ENCODE results near the gene SLC13A5.
"Not testable (repeated sequence)": the region's sequence is repeated elsewhere in the genome, so short reads cannot be mapped to it uniquely, and the experiment has no call there.

The SLC13A5 gene

GRCh38 chr17:6713130-6713917, at the start of gene SLC13A5:
Gene SLC13A5, minus strand, starts transcription at chr17:6713369. Its CDS starts 36 bp downstream, at chr17:6713333.
- FAIRE-seq: no peak

GRCh38 chr17:6761779-6762178, 48.6 kb upstream of the SLC13A5 start:
- no peak for FAIRE-seq

GRCh38 chr17:6757747-6758146, 44.6 kb upstream of the SLC13A5 start:
- no peak for FAIRE-seq

- FAIRE-seq: no peak
These were observed 43.4 kb upstream of the SLC13A5 start for GRCh38 chr17:6756425-6757031.

GRCh38 chr17:6755731-6756184, 42.6 kb upstream of the SLC13A5 start, which contains the start of gene XAF1:
Gene XAF1, plus strand, starts transcription at chr17:6756046. Its CDS starts 33 bp downstream, at chr17:6756079.
- FAIRE-seq: peak; percentile 47

- FAIRE-seq: no peak
These were observed 42.1 kb upstream of the SLC13A5 start for GRCh38 chr17:6755281-6755680.

GRCh38 chr17:6753546-6753945, 40.4 kb upstream of the SLC13A5 start:
- FAIRE-seq: no peak

DNA sequence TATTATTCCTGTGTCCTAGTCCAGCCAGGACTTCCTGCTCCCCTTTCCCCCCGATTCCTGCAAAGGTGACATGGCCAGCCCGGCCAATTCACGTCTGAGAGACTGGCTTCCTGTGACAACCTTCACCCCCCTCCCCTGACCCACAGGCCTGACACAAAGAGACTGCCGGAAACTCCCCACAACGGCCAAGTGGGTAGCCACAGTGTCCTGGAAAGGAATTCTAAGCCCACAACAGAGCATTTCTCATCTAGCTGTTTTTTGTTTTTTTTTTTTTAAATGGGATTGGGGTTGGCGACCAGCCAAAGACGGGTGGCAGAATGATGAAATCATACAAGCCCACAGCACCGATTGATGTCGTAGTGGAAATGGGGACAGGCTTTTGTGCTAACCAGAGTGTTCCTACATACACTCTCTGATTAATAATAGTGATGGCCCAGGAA, 39.9 kb upstream of the SLC13A5 start:
- FAIRE-seq: no peak

- FAIRE-seq: no peak
These were observed 39.1 kb upstream of the SLC13A5 start for GRCh38 chr17:6752068-6752909.

- FAIRE-seq: no peak
These were observed 36.4 kb upstream of the SLC13A5 start for GRCh38 chr17:6749519-6749918.

GRCh38 chr17:6748617-6749016, 35.4 kb upstream of the SLC13A5 start:
- no peak for FAIRE-seq

GRCh38 chr17:6746665-6747064, 33.5 kb upstream of the SLC13A5 start:
- not testable (repeated sequence) for FAIRE-seq

DNA sequence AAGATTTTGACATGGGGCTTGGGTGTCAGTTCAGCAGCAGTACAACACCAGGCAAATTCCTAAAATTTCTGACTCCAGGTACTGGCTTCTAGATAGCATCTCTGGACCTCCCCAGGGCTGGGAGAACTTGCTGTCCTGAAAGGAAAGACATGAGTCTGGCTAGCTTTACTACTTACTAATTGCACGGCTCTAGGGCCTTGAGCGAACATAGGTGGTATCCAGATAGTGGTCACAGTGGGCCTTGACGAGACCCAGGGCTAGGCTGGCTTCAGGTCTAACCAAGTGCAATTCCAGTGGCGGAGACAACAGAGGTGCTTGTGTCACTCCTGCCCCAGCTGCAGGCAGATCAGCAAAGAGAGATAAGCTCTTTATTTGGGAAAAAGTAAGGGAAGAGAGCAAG, 16.4 kb upstream of the SLC13A5 start:
- FAIRE-seq: no peak

DNA sequence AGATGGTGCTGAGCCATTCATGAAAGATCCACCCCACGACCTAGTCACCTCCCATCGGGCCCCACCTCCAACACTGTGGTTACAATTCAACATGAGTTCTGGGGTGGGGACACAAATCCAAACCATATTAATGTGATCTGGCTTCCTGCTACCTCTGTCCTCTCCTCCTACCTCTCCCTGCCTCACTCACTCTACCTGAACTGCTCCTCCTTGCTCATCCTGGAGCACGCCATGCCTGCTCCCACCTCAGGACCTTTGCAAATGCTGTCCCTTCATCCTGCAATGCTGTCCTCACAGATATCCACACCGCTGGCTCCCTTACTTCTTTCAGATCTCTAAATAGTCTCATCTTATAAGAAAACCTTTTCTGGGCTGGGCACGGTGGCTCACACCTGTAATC, 10.8 kb upstream of the SLC13A5 start:
- no peak for FAIRE-seq

DNA sequence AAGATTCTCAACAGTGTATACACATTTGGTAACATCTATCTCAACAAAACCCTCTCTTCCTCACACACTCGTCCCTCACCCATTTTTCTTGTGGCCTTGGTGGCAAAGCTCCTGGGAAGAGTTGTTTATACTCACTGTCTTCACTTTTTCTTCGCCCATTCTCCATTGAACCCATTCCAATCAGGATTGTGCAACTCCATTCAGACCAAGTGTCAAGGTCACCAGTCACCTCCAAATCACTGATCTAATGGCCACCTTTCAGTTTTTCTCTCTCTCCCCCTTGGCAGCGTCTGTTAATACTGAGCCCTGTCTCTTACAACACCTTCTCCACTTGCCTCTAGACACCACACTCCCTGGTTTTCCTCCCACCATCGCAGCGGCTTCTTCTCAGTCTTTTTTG, 8.6 kb upstream of the SLC13A5 start:
- no peak for FAIRE-seq

DNA sequence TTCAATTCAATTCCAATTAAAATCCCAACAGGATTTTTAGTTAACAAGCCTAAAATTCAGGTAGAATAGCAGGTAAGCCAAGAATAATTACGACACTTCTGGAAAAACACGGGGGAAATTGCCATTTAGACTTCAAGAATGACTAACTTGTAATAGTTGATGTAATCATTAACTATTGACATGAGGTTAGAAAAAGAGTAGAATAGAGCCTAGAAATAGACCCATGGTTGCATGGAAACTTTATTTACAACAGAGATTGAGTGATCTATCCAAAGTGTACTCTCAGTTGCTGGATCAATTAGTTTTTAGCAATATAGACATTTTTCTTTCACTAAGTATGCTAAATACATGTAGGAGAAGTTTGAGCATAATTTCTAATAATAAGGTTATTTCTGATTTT, 3.6 kb upstream of the SLC13A5 start:
- FAIRE-seq: no peak

DNA sequence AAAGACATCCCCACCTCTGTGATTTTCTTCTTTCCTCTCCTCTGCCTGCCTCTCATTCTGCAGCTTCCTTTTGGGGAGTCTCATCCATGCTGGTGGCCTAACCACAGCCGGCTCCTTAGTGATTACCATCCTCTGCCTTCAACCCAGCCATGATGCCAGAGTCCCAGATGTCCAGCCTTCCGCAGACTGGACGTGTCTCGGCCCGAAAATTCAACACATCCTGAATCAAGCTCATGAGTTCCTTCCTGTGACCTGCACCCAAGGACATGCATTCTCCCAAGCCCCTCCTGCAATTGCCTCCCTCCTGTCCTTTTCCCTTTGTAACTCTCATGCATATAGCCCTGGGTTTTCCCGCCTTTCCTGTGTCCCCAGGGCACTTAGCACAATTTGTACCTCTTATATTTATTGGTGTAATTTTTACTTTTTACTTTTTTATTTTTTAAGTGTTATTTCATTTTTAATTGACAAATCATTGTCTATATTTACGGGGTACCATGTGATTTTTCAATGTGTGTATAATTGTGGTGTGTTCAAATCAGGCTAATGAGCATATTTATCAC, 1.2 kb upstream of the SLC13A5 start:
- FAIRE-seq: no peak

DNA sequence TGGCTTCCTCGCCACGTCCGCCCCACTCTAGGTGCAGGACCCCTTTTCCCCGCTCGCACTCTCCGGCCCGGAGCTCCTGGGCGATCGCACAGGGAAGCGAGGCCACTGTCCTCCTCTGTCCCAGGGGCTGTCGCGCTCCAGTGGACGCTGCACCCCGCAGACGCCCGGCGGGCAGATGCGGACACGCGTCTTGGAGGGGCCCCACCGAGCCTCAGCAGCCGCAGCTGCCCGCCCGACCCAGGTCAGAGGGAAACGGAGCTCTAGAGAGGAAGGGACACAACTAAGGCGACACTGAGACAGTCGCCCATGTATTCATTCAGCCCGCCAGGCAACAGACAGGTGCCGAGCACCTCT, 726 bp upstream of the SLC13A5 start:
- FAIRE-seq: no peak

DNA sequence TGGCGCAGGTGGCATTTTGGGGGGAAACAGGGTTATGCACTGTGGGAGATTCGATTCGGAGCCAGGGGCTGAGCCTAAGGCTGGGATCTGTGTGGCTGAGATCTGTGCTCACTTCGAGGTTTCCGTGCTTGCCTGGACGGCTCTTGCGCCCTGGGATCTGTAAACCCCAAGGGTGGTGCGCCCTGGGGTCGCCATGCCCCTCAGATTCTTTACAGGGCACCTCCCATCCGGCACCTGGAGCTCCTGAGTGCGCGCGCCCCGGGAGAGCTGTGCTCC, 377 bp downstream of the SLC13A5 start:
- no peak for FAIRE-seq

GRCh38 chr17:6712058-6712853, 913 bp downstream of the SLC13A5 start:
- no peak for FAIRE-seq

DNA sequence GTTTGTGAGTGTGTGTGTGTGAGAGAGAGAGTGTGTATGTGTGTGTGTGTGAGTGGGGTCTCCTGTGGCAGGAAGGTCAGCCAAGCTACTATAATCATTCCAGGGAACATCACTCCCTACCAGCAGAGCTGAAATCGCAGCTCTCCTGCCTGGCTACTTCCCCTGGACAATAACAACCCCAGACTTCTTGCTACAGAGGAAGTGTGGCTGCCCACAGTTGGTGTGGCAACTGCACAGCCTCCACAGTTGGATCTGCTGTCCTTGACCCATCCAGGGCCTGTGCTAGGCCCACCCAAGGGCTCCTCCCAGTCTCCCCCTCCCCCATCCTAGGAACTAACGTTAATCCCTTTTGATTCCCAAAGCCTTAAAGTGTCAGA, 1.5 kb downstream of the SLC13A5 start:
- no peak for FAIRE-seq

GRCh38 chr17:6711081-6711674, 2.0 kb downstream of the SLC13A5 start:
- no peak for FAIRE-seq
